H1 (cell line): Measurements from ENCODE around the gene AP5S1. TPM values are rescaled to one million over a fixed set of nuclear protein-coding genes. Genes with fewer than 3 reads are reported as not detected.

Experiments used
- CTCF ChIA-PET: fragments of 300-600 bp; sonication (Branson Sonifier 250); formaldehyde crosslinking; loops from one replicate; lab custom pipeline; 2021; ENCODE audit not compliant: partially characterized antibody; lab: Charles Lee
- POLR2A ChIA-PET: fragments of 300-600 bp; sonication (Branson Sonifier 250); formaldehyde crosslinking; loops from one replicate; lab custom pipeline; 2021; ENCODE audit warnings: inconsistent platforms; ENCODE audit not compliant: partially characterized antibody; lab: Charles Lee
- DNase-seq, 2 experiments: peaks; one replicate each; pipeline versions ENCODE4 v3.0.0 to v3.0.0-alpha.2; 2010 to 2022; ENCODE audit warnings: low spot score in 2 of 2, low read depth in 1 of 2, mixed read lengths in 1 of 2
- FAIRE-seq: peaks from 2 replicates; lab custom pipeline; 2011; peaks lifted over from hg19 to GRCh38; lab: Jason Lieb, UNC
- H2AFZ ChIP-seq: 2 replicates; pipeline ENCODE4 v1.8.1; 2012; ENCODE audit warnings: low read length, inconsistent platforms
- H2AK5ac ChIP-seq: 2 replicates; pipeline ENCODE4 v1.6.1; 2013; ENCODE audit warnings: low read depth, low read length
- H2BK120ac ChIP-seq: replicated peaks from 2 replicates; pipeline ENCODE3; 2013; ENCODE audit warnings: low read depth, low read length, inconsistent platforms
- H2BK12ac ChIP-seq: 2 replicates; pipeline ENCODE4 v1.6.1; 2013; ENCODE audit warnings: low read depth, low read length
- H2BK15ac ChIP-seq: 2 replicates; pipeline ENCODE4 v1.6.1; 2013; ENCODE audit warnings: low read length
- H2BK20ac ChIP-seq: 2 replicates; pipeline ENCODE4 v1.6.1; 2013; ENCODE audit warnings: low read length
- H2BK5ac ChIP-seq: 2 replicates; pipeline ENCODE4 v1.6.1; 2013; ENCODE audit warnings: low read depth, low read length
- H3K14ac ChIP-seq: 2 replicates; pipeline ENCODE4 v1.6.1; 2013; ENCODE audit warnings: inconsistent platforms; ENCODE audit not compliant: insufficient read length
- H3K18ac ChIP-seq: 2 replicates; pipeline ENCODE4 v1.6.1; 2013; ENCODE audit warnings: low read length; ENCODE audit errors: extremely low read depth
- H3K23ac ChIP-seq: 2 replicates; pipeline ENCODE4 v1.6.1; 2013; ENCODE audit warnings: inconsistent platforms; ENCODE audit not compliant: insufficient read length
- H3K23me2 ChIP-seq: 2 replicates; pipeline ENCODE4 v1.6.1; 2013; ENCODE audit warnings: low read depth, low read length
- H3K27ac ChIP-seq: 2 replicates; pipeline ENCODE4 v1.6.1; 2011; ENCODE audit warnings: low read depth, low read length, inconsistent platforms
- H3K27me3 ChIP-seq, 4 experiments: replicated peaks in 1 of 4; 1 replicate in 1 of 4; 2 replicates in 3 of 4; pipeline versions ENCODE4 v1.6.1 to v1.8.1; 2011 to 2013; ENCODE audit warnings: low read length in 3 of 4, mild to moderate bottlenecking in 3 of 4, inconsistent platforms in 2 of 4, mixed read lengths in 2 of 4, moderate library complexity in 1 of 4; ENCODE audit not compliant: control insufficient read depth in 3 of 4, insufficient read depth in 3 of 4; ENCODE audit errors: extremely low read depth in 1 of 4
- H3K36me3 ChIP-seq, 4 experiments: 2 replicates each; pipeline versions ENCODE4 v1.6.1 to v1.8.1; 2011 to 2013; ENCODE audit warnings: mild to moderate bottlenecking in 4 of 4, low read length in 3 of 4, moderate library complexity in 2 of 4, control low read depth in 1 of 4, inconsistent platforms in 1 of 4; ENCODE audit not compliant: insufficient read depth in 4 of 4, control insufficient read depth in 2 of 4
- H3K4ac ChIP-seq: replicated peaks from 2 replicates; pipeline ENCODE3; 2013; ENCODE audit warnings: low read length, low read depth, mixed read lengths, inconsistent platforms; ENCODE audit not compliant: insufficient read length
- H3K4me1 ChIP-seq, 4 experiments: replicated peaks in 1 of 4; 1 replicate in 1 of 4; 2 replicates in 3 of 4; pipeline versions ENCODE4 v1.6.1 to v1.8.1; 2011 to 2013; ENCODE audit warnings: low read length in 3 of 4, inconsistent platforms in 2 of 4, mixed read lengths in 1 of 4; ENCODE audit not compliant: insufficient read depth in 4 of 4, control insufficient read depth in 3 of 4
- H3K4me2 ChIP-seq, 2 experiments: 2 replicates each; pipeline versions ENCODE4 v1.6.1 to v1.8.1; 2011 to 2013; ENCODE audit warnings: low read depth in 2 of 2, low read length in 2 of 2, control low read depth in 1 of 2, inconsistent platforms in 1 of 2, mild to moderate bottlenecking in 1 of 2; ENCODE audit not compliant: insufficient read depth in 1 of 2
- H3K4me3 ChIP-seq, 4 experiments: fragments of 200-600, 300-600 bp in 1 of 4; sonication (generic), shearing (Covaris generic), sonication (Bioruptor Twin) in 1 of 4; 2 replicates each; pipeline versions ENCODE4 v1.5.1 to v1.8.1; 2011 to 2016; ENCODE audit warnings: low read length in 4 of 4, low read depth in 3 of 4, control low read depth in 2 of 4, inconsistent platforms in 2 of 4, mild to moderate bottlenecking in 2 of 4, mixed read lengths in 1 of 4, moderate library complexity in 1 of 4; ENCODE audit not compliant: insufficient read depth in 2 of 4; ENCODE audit errors: extremely low read depth in 1 of 4
- H3K56ac ChIP-seq: replicated peaks from 2 replicates; pipeline ENCODE3; 2013; ENCODE audit warnings: low read depth, mild to moderate bottlenecking, mixed read lengths, low read length, inconsistent platforms; ENCODE audit not compliant: insufficient read length
- H3K79me1 ChIP-seq: 2 replicates; pipeline ENCODE4 v1.6.1; 2013; ENCODE audit warnings: low read depth, low read length, control low read depth
- H3K79me2 ChIP-seq, 2 experiments: 2 replicates each; pipeline versions ENCODE4 v1.6.1 to v1.8.1; 2012 to 2013; ENCODE audit warnings: low read length in 2 of 2, mild to moderate bottlenecking in 2 of 2, inconsistent platforms in 1 of 2; ENCODE audit not compliant: insufficient read depth in 2 of 2, control insufficient read depth in 1 of 2
- H3K9ac ChIP-seq, 4 experiments: replicated peaks in 1 of 4; 1 replicate in 1 of 4; 2 replicates in 3 of 4; pipeline versions ENCODE4 v1.6.1 to v1.8.1; 2011 to 2013; ENCODE audit warnings: low read depth in 3 of 4, low read length in 3 of 4, control low read depth in 2 of 4, mild to moderate bottlenecking in 2 of 4, moderate library complexity in 2 of 4, inconsistent platforms in 1 of 4; ENCODE audit errors: extremely low read depth in 1 of 4
- H3K9me3 ChIP-seq, 2 experiments: 2 replicates each; pipeline versions ENCODE4 v1.6.1 to v1.8.1; 2012 to 2013; ENCODE audit warnings: mild to moderate bottlenecking in 2 of 2, moderate library complexity in 2 of 2, control low read depth in 1 of 2, inconsistent platforms in 1 of 2, low read depth in 1 of 2, low read length in 1 of 2, mixed read lengths in 1 of 2; ENCODE audit not compliant: insufficient read depth in 2 of 2
- H4K20me1 ChIP-seq, 2 experiments: replicated peaks in 1 of 2; 2 replicates each; pipeline versions ENCODE3 to v1.8.1; 2011 to 2013; ENCODE audit warnings: inconsistent platforms in 2 of 2, low read length in 2 of 2, mild to moderate bottlenecking in 1 of 2; ENCODE audit not compliant: insufficient read depth in 2 of 2, control insufficient read depth in 1 of 2
- H4K5ac ChIP-seq: 2 replicates; pipeline ENCODE4 v1.6.1; 2013; ENCODE audit warnings: low read length, low read depth, mixed read lengths, inconsistent platforms; ENCODE audit not compliant: insufficient read length
- H4K8ac ChIP-seq: 2 replicates; pipeline ENCODE4 v1.8.0; 2013; ENCODE audit warnings: mild to moderate bottlenecking, moderate library complexity, low read length, inconsistent platforms; ENCODE audit not compliant: insufficient read depth; ENCODE audit errors: extremely low read depth
- H4K91ac ChIP-seq: replicated peaks from 2 replicates; pipeline ENCODE3; 2013; ENCODE audit warnings: low read length, mixed read lengths, inconsistent platforms; ENCODE audit not compliant: insufficient read length
- CHD2 ChIP-seq: IDR thresholded peaks from 2 replicates; pipeline ENCODE4 v1.6.1; 2012; ENCODE audit warnings: low read length, improper control_type of control experiment
- EP300 ChIP-seq, 2 experiments: IDR thresholded peaks; 1 replicate in 1 of 2; 2 replicates in 1 of 2; pipeline ENCODE4 v1.6.1; 2011 to 2012; ENCODE audit warnings: low read depth in 2 of 2, low read length in 2 of 2, mild to moderate bottlenecking in 2 of 2, borderline replicate concordance in 1 of 2, inconsistent platforms in 1 of 2, moderate library complexity in 1 of 2
- KDM1A ChIP-seq: fragments of 200-600, 300-600 bp; sonication (generic); IDR thresholded peaks from 2 replicates; pipeline ENCODE4 v1.7.1; 2016; ENCODE audit warnings: mild to moderate bottlenecking, low read length, borderline replicate concordance
- POLR2AphosphoS5 ChIP-seq: IDR thresholded peaks from 2 replicates; pipeline ENCODE4 v1.6.1; 2011; ENCODE audit warnings: low read depth, low read length
- SIN3A ChIP-seq, 2 experiments: IDR thresholded peaks in 1 of 2; conservative IDR thresholded peaks in 1 of 2; 2 replicates each; pipeline ENCODE4 v1.6.1; 2011 to 2012; ENCODE audit warnings: low read length in 2 of 2, improper control_type of control experiment in 1 of 2, low read depth in 1 of 2, mild to moderate bottlenecking in 1 of 2
- SP4 ChIP-seq: IDR thresholded peaks from 2 replicates; pipeline ENCODE4 v1.6.1; 2012; ENCODE audit warnings: low read length, inconsistent platforms
- TCF12 ChIP-seq: IDR thresholded peaks from 2 replicates; pipeline ENCODE4 v1.6.1; 2011; ENCODE audit warnings: low read depth, mild to moderate bottlenecking, low read length
- WGBS, 2 experiments: shearing (Covaris generic) in 1 of 2; methylation state at CpG; one replicate each; pipeline versions ENCODE4 v1.1.6 to v1.1.7; 2013 to 2015; ENCODE audit warnings: low lambda C conversion rate in 2 of 2, mixed read lengths in 2 of 2, inconsistent platforms in 1 of 2, low coverage in 1 of 2, missing lambda C conversion rate in 1 of 2; ENCODE audit not compliant: insufficient replicate concordance in 2 of 2, insufficient coverage in 1 of 2, insufficient read length in 1 of 2; ENCODE audit errors: extremely low coverage in 1 of 2, missing lambda C conversion rate in 1 of 2; 5-methylcytosine and 5-hydroxymethylcytosine counted together
- polyA plus RNA-seq, 7 experiments: library from polyadenylated mRNA; depleted of rRNA in 3 of 7; stranded (reverse) in 5 of 7; unstranded in 2 of 7; fragments of >200 nt in 5 of 7; fragments of 200-250 nt in 2 of 7; gene quantifications; 1 replicate in 5 of 7; 2 replicates in 1 of 7; 4 replicates in 1 of 7; pipeline versions ENCODE4 v1.2.1 to v1.2.3, GENCODE V29; 2011 to 2013; ENCODE audit warnings: missing spikeins in 2 of 7, mixed read lengths in 2 of 7
- total RNA-seq: library from RNA; stranded (reverse); fragmentation: NEBNext Ultra II Directional; extraction: Animal tissue kit (Norgen Biotek cat#: 25700); gene quantifications from 2 replicates; pipeline ENCODE4 v1.2.1, GENCODE V29; 2021
- TF ChIP-seq, protein P1 (sequence below): IDR thresholded peaks from 2 replicates; pipeline ENCODE4 v1.6.1; 2012; ENCODE audit warnings: inconsistent platforms

AP5S1 gene
- total and polyA plus RNA-seq, 2 of the 8 experiments (the other 6 are each of a cell fraction or from before 2014, with no cell fraction given): 3.3 to 3.7 TPM

DNA sequence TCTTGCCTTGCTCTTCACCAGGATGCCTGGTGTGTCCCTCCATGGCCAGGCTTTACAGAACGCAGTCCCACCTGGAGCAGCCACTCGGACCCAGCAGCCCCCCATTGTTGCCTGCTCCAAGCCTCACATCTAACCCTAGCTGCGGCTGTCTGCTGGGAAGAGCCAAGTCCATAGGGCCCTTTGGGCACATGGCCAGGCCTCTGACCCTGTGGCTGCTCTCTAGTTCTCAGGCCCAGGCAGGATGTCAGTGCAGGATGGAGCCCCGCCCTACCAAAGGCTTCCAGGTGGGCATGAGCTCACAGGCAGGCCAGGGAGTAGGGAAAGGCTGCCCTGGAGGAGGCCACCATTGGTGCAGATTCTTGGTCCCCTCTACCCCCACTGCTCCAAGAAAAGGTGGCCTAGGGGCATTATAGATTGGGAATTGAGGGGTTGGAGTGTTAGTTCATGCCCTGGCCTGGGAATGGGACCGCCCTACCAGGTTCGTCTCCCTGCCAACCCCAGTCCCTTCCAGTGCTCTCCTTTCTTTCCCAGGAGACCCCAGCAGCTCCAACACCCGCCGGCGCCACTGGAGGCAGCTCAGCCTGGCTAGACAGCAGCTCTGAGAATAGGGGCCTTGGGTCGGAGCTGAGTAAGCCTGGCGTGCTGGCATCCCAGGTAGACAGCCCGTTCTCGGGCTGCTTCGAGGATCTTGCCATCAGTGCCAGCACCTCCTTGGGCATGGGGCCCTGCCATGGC is 45.0 kb downstream of the AP5S1 start:
- peaks cover 11 to 46% (median 36%) of the 10 kb centered on the region in 4 experiments; a peak in 7 of 8 replicates for H3K36me3 ChIP-seq
- H4K8ac ChIP-seq: no peak overlapping the region
- H2BK15ac ChIP-seq: no peak overlapping the region
- no peaks in the 10 kb centered on the region for H3K4me1 ChIP-seq
- no peaks in the 10 kb centered on the region for H3K23me2 ChIP-seq
- H2AK5ac ChIP-seq: no peak overlapping the region
- no peak overlapping the region for H2BK20ac ChIP-seq
- H2BK5ac ChIP-seq: no peak overlapping the region
- H3K79me2 ChIP-seq: no peaks in the 10 kb centered on the region
- peaks cover 0 to 13% of the 10 kb centered on the region in 2 experiments for H4K20me1 ChIP-seq
- no peak overlapping the region for H4K5ac ChIP-seq
- no peak overlapping the region for H3K4ac ChIP-seq
- DNase-seq (no peak), FAIRE-seq (no peak)
- H4K91ac ChIP-seq: no peak overlapping the region
- no peak overlapping the region for H3K18ac ChIP-seq
- no peak overlapping the region for H3K9ac ChIP-seq
- H2BK120ac ChIP-seq: no peak overlapping the region
- no peaks in the 10 kb centered on the region for H3K79me1 ChIP-seq
- H3K23ac ChIP-seq: no peak overlapping the region
- WGBS, 2 experiments: 96% methylated on average over 14 of the region's 14 CpGs; no CpG with 5 or more reads in 1 of the 2 experiments
- no peak overlapping the region for H3K4me3 ChIP-seq
- no peak overlapping the region for H3K14ac ChIP-seq
- H3K56ac ChIP-seq: no peak overlapping the region
- H3K4me2 ChIP-seq: no peak overlapping the region
- H2BK12ac ChIP-seq: no peak overlapping the region
- ChIA-PET CTCF (interaction anchor here (1.0 to 7.0 kb wide), 5 partner anchors 10 to 117 kb away, joined by 3 to 55 read pairs (median 4); no protein-coding TSS in a partner anchor), POLR2A (interaction anchor here (0.7 to 5.6 kb wide), 3 partner anchors 10 to 61 kb away, joined by 3 to 34 read pairs (median 3); no protein-coding TSS in a partner anchor)
- no peak overlapping the region for H2AFZ ChIP-seq
- no peaks in the 10 kb centered on the region for H3K27me3 ChIP-seq
- H3K9me3 ChIP-seq: no peaks in the 10 kb centered on the region; a peak in 1 of 4 replicates
- no peak overlapping the region for H3K27ac ChIP-seq
- TF ChIP-seq, protein P1, sequence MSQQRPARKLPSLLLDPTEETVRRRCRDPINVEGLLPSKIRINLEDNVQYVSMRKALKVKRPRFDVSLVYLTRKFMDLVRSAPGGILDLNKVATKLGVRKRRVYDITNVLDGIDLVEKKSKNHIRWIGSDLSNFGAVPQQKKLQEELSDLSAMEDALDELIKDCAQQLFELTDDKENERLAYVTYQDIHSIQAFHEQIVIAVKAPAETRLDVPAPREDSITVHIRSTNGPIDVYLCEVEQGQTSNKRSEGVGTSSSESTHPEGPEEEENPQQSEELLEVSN: no peak
- TF ChIP-seq TCF12 (no peak), CHD2 (no peak), POLR2AphosphoS5 (no peak), EP300 (IDR thresholded peaks at IDR 0.05; ENCODE audit: borderline replicate concordance in 1 of 2, low read depth in 2 of 2, low read length in 2 of 2) (no peak), KDM1A (no peak), SIN3A (conservative IDR thresholded peaks at IDR 0.05 in 1 of 2, IDR thresholded peaks at IDR 0.05 in 1 of 2; ENCODE audit: low read depth in 1 of 2, low read length in 2 of 2) (no peak), SP4 (no peak)
